Endothelial cell of umbilical vein (primary cell): ENCODE measurements around the gene CRKL. TPM values are rescaled to one million over a fixed set of nuclear protein-coding genes. Genes with fewer than 3 reads are reported as not detected.

ENCODE experiments used
- BruUV-seq: library from RNA; stranded (reverse); fragments of 400-500 nt; replicated peaks from 2 replicates; lab custom pipeline; 2021; lab: Mats Ljungman, UMichigan
- CTCF ChIA-PET: fragments of 300-600, 350-600 bp; sonication (Branson Sonifier 250); formaldehyde crosslinking; loops from one replicate; lab custom pipeline; 2021; ENCODE audit warnings: antibody characterized with exemption, inconsistent platforms; lab: Charles Lee
- POLR2A ChIA-PET: fragments of 300-600, 350-600 bp; sonication (Branson Sonifier 250); formaldehyde crosslinking; loops from one replicate; lab custom pipeline; 2021; ENCODE audit warnings: antibody characterized with exemption, inconsistent platforms; lab: Charles Lee
- DNase-seq: peaks from one replicate; pipeline ENCODE4 v3.0.0-alpha.2; 2011; ENCODE audit warnings: low read depth, low spot score
- FAIRE-seq: peaks from 2 replicates; lab custom pipeline; 2011; peaks lifted over from hg19 to GRCh38; lab: Jason Lieb, UNC
- H2AFZ ChIP-seq: 2 replicates; pipeline ENCODE4 v1.6.0; 2012; ENCODE audit warnings: low read depth, low read length, control low read depth, inconsistent platforms
- H3K27ac ChIP-seq: 2 replicates; pipeline ENCODE4 v1.5.1; 2011; ENCODE audit warnings: low read depth, mild to moderate bottlenecking, control low read depth, low read length, moderate library complexity; ENCODE audit not compliant: insufficient read depth
- H3K27me3 ChIP-seq, 2 experiments: 2 replicates each; pipeline versions ENCODE4 v1.6.0 to v1.6.1; 2011; ENCODE audit warnings: low read length in 2 of 2, mixed read lengths in 1 of 2; ENCODE audit not compliant: control insufficient read depth in 2 of 2, insufficient read depth in 2 of 2
- H3K36me3 ChIP-seq, 2 experiments: 2 replicates in 1 of 2; 3 replicates in 1 of 2; pipeline ENCODE4 v1.5.1; 2011; ENCODE audit warnings: low read length in 2 of 2, mild to moderate bottlenecking in 1 of 2, moderate library complexity in 1 of 2; ENCODE audit not compliant: control insufficient read depth in 2 of 2, insufficient read depth in 2 of 2; ENCODE audit errors: extremely low read depth in 1 of 2
- H3K4me1 ChIP-seq: 3 replicates; pipeline ENCODE4 v1.5.1; 2011; ENCODE audit warnings: mild to moderate bottlenecking, low read length; ENCODE audit not compliant: control insufficient read depth, insufficient read depth; ENCODE audit errors: extremely low read depth
- H3K4me2 ChIP-seq: 2 replicates; pipeline ENCODE4 v1.6.1; 2011; ENCODE audit warnings: low read length, control low read depth, mixed read lengths; ENCODE audit not compliant: insufficient read depth
- H3K4me3 ChIP-seq, 3 experiments: fragments of 200-600 bp in 1 of 3; sonication (generic), shearing (Covaris generic) in 1 of 3; replicated peaks in 1 of 3; 2 replicates each; pipeline ENCODE4 v1.5.1; 2011 to 2016; ENCODE audit warnings: control low read depth in 3 of 3, low read length in 3 of 3, mild to moderate bottlenecking in 2 of 3, inconsistent platforms in 1 of 3, low read depth in 1 of 3, moderate library complexity in 1 of 3; ENCODE audit not compliant: insufficient read depth in 1 of 3
- H3K79me2 ChIP-seq: 2 replicates; pipeline ENCODE4 v1.6.0; 2012; ENCODE audit warnings: low read length, inconsistent platforms; ENCODE audit not compliant: control insufficient read depth, insufficient read depth
- H3K9ac ChIP-seq: replicated peaks from 2 replicates; pipeline ENCODE3; 2011; ENCODE audit warnings: low read length, control low read depth; ENCODE audit not compliant: insufficient read depth; ENCODE audit errors: extremely low read depth
- H3K9me1 ChIP-seq: replicated peaks from 3 replicates; pipeline ENCODE4 v1.6.0; 2011; ENCODE audit warnings: mild to moderate bottlenecking, low read length; ENCODE audit not compliant: control insufficient read depth, insufficient read depth; ENCODE audit errors: extremely low read depth
- H3K9me3 ChIP-seq: replicated peaks from 2 replicates; pipeline ENCODE4 v1.5.1; 2012; ENCODE audit warnings: low read length, inconsistent platforms; ENCODE audit not compliant: control insufficient read depth, insufficient read depth
- H4K20me1 ChIP-seq: replicated peaks from 2 replicates; pipeline ENCODE3; 2011; ENCODE audit warnings: mild to moderate bottlenecking, low read length; ENCODE audit not compliant: control insufficient read depth, insufficient read depth; ENCODE audit errors: extremely low read depth
- CTCF ChIP-seq, 2 donors: IDR thresholded peaks; 1 replicate in 1 of 2; 2 replicates in 1 of 2; pipeline ENCODE4 v1.5.1; 2011; ENCODE audit warnings: low read length in 2 of 2, mild to moderate bottlenecking in 2 of 2, moderate library complexity in 2 of 2, control low read depth in 1 of 2, inconsistent platforms in 1 of 2, low read depth in 1 of 2; ENCODE audit not compliant: insufficient read depth in 1 of 2; ENCODE audit errors: extremely low read depth in 1 of 2
- EZH2 ChIP-seq: IDR thresholded peaks from 2 replicates; pipeline ENCODE4 v1.6.1; 2012; ENCODE audit warnings: borderline replicate concordance, low read depth, mild to moderate bottlenecking, moderate library complexity, low read length, inconsistent platforms; ENCODE audit not compliant: severe bottlenecking
- FOS ChIP-seq: IDR thresholded peaks from 2 replicates; pipeline ENCODE4 v1.6.1; 2011; ENCODE audit warnings: mild to moderate bottlenecking, low read length, moderate library complexity, borderline replicate concordance; ENCODE audit not compliant: insufficient read depth
- GATA2 ChIP-seq: IDR thresholded peaks from 2 replicates; pipeline ENCODE4 v1.7.0; 2011; ENCODE audit warnings: low read depth, mild to moderate bottlenecking, moderate library complexity, mixed read lengths, low read length; ENCODE audit not compliant: insufficient read length, insufficient read depth
- JUN ChIP-seq: IDR thresholded peaks from 2 replicates; pipeline ENCODE4 v1.6.1; 2011; ENCODE audit warnings: borderline replicate concordance, low read depth; ENCODE audit not compliant: insufficient read length, insufficient read depth
- MAX ChIP-seq: IDR thresholded peaks from 2 replicates; pipeline ENCODE4 v1.6.1; 2011; ENCODE audit not compliant: insufficient read depth, insufficient read length
- MYC ChIP-seq: IDR thresholded peaks from one replicate; pipeline ENCODE4 v1.6.1; 2011; ENCODE audit warnings: mild to moderate bottlenecking, low read depth, low read length
- POLR2A ChIP-seq: IDR thresholded peaks from 2 replicates; pipeline ENCODE4 v1.6.1; 2012; ENCODE audit warnings: low read depth, mild to moderate bottlenecking, control low read depth, low read length
- POLR2AphosphoS5 ChIP-seq: IDR thresholded peaks from 2 replicates; pipeline ENCODE4 v1.6.1; 2012; ENCODE audit warnings: low read depth, mild to moderate bottlenecking, control low read depth, low read length, moderate library complexity; ENCODE audit not compliant: insufficient read depth
- dilution Hi-C: fragments of 300-500 bp; cut with MboI; formaldehyde crosslinking; loops from one replicate; pipeline ENCODE4 v1.15.0; 2019; ENCODE audit warnings: low sequenced_read_pairs; ENCODE audit not compliant: extremely low pct_ligation_motif_present
- intact Hi-C: fragments of 100-400 bp; cut with micrococcal nuclease; formaldehyde crosslinking; loops from one replicate; pipeline ENCODE4 v1.10.0; 2022
- polyA plus RNA-seq, 4 experiments: library from polyadenylated mRNA; depleted of rRNA in 3 of 4; stranded (reverse) in 3 of 4; unstranded in 1 of 4; fragments of >200 nt; gene quantifications; 2 replicates each; pipeline versions ENCODE4 v1.2.1 to v1.2.3, GENCODE V29; 2011 to 2012; ENCODE audit warnings: missing spikeins in 1 of 4
- total RNA-seq: library from RNA; stranded (reverse); gene quantifications from 2 replicates; pipeline ENCODE4 v1.2.3, GENCODE V29; 2021

The CRKL gene
- total and polyA plus RNA-seq, 2 donors (not counting 3 experiments of a cell fraction or from before 2014, with no cell fraction given): 18.0 to 50.6 TPM

GRCh38 chr22:20869234-20869633 is 48.0 kb upstream of the CRKL start:
- no peak for TF ChIP-seq POLR2A
- no peak for TF ChIP-seq CTCF (IDR thresholded peaks at IDR 0.05; ENCODE audit: extremely low read depth in 1 of 2, insufficient read depth in 1 of 2, low read depth in 1 of 2, low read length in 2 of 2)
- no peak for TF ChIP-seq EZH2
- no peak for TF ChIP-seq MAX
- no peak for TF ChIP-seq GATA2
- no peak for TF ChIP-seq MYC
- no peak for TF ChIP-seq FOS
- TF ChIP-seq JUN: no peak
- no peak for TF ChIP-seq POLR2AphosphoS5
- ChIA-PET POLR2A (no interaction called here), CTCF (no interaction called here)
- Histone ChIP-seq H4K20me1 (no peaks in the 10 kb centered on the region), H3K79me2 (no peaks in the 10 kb centered on the region), H3K4me1 (peaks cover 4% of the 10 kb centered on the region), H3K9me1 (no peaks in the 10 kb centered on the region), H3K27ac (no peak overlapping the region), H3K4me3 (no peak overlapping the region), H2AFZ (no peak overlapping the region), H3K27me3 (no peaks in the 10 kb centered on the region), H3K36me3 (peaks cover 3 to 10% of the 10 kb centered on the region in 2 experiments), H3K9me3 (no peaks in the 10 kb centered on the region), H3K9ac (no peak overlapping the region), H3K4me2 (no peak overlapping the region)
- intact Hi-C loops (no loop called here), dilution Hi-C loops (no loop called here)
- FAIRE-seq (no peak), DNase-seq (no peak)
- BruUV-seq: no TSS peak
